ENCODE measurements around the gene ENG. TPM values are rescaled to one million over a fixed set of nuclear protein-coding genes. Genes with fewer than 3 reads are reported as not detected.

The ENG gene
- 2.1 and 5.2 TPM in 2 replicates for total RNA-seq (2014; rRNA removed; shearing (Covaris generic); ENCODE audit: low replicate concordance)

- in situ Hi-C loops (cut with HindIII; ENCODE audit: low pct_unique_long_range_greater_than_20kb, low sequenced_read_pairs): no loop called here
- DNase-seq (ENCODE audit: low read depth): peak; percentile 29
These were observed at the start of gene ENG for GRCh38 chr9:127854184-127854806. Gene ENG (minus strand): TSS chr9:127854658. CDS start chr9:127854355, 303 bp downstream.

GRCh38 chr9:127903557-127904475, 49.4 kb upstream of the ENG start:
- peak; percentile 67 for DNase-seq (ENCODE audit: low read depth)
- in situ Hi-C loops (cut with HindIII; ENCODE audit: low pct_unique_long_range_greater_than_20kb, low sequenced_read_pairs): no loop called here

GRCh38 chr9:127899128-127899943, 44.9 kb upstream of the ENG start, which contains the start of gene ST6GALNAC6:
Gene ST6GALNAC6 (minus strand): TSS chr9:127899603. CDS start chr9:127897981, 1,622 bp downstream.
- in situ Hi-C loops (cut with HindIII; ENCODE audit: low pct_unique_long_range_greater_than_20kb, low sequenced_read_pairs): no loop called here
- peak; percentile 54 for DNase-seq (ENCODE audit: low read depth)

GRCh38 chr9:127898433-127899127, 44.1 kb upstream of the ENG start:
- in situ Hi-C loops (cut with HindIII; ENCODE audit: low pct_unique_long_range_greater_than_20kb, low sequenced_read_pairs): no loop called here
- peak; percentile 53 for DNase-seq (ENCODE audit: low read depth)

GRCh38 chr9:127897193-127897692, 42.8 kb upstream of the ENG start:
- DNase-seq (ENCODE audit: low read depth): peak; percentile 46
- in situ Hi-C loops (cut with HindIII; ENCODE audit: low pct_unique_long_range_greater_than_20kb, low sequenced_read_pairs): no loop called here

- DNase-seq (ENCODE audit: low read depth): no peak
- in situ Hi-C loops (cut with HindIII; ENCODE audit: low pct_unique_long_range_greater_than_20kb, low sequenced_read_pairs): no loop called here
These were observed 42.1 kb upstream of the ENG start for GRCh38 chr9:127896395-127897192.

- in situ Hi-C loops (cut with HindIII; ENCODE audit: low pct_unique_long_range_greater_than_20kb, low sequenced_read_pairs): no loop called here
- DNase-seq (ENCODE audit: low read depth): no peak
These were observed 41.4 kb upstream of the ENG start for GRCh38 chr9:127895811-127896210.

GRCh38 chr9:127893392-127893791, 38.9 kb upstream of the ENG start:
- no peak for DNase-seq (ENCODE audit: low read depth)
- in situ Hi-C loops (cut with HindIII; ENCODE audit: low pct_unique_long_range_greater_than_20kb, low sequenced_read_pairs): no loop called here

- in situ Hi-C loops (cut with HindIII; ENCODE audit: low pct_unique_long_range_greater_than_20kb, low sequenced_read_pairs): no loop called here
These were observed 38.4 kb upstream of the ENG start for GRCh38 chr9:127892831-127893230.

GRCh38 chr9:127890053-127890452, 35.6 kb upstream of the ENG start:
- in situ Hi-C loops (cut with HindIII; ENCODE audit: low pct_unique_long_range_greater_than_20kb, low sequenced_read_pairs): no loop called here
- DNase-seq (ENCODE audit: low read depth): no peak

More at GRCh38 chr9:127892831-127893230, 38.4 kb upstream of the ENG start:
- no peak for DNase-seq (ENCODE audit: low read depth)

- in situ Hi-C loops (cut with HindIII; ENCODE audit: low pct_unique_long_range_greater_than_20kb, low sequenced_read_pairs): no loop called here
- no peak for DNase-seq (ENCODE audit: low read depth)
These were observed 33.3 kb upstream of the ENG start for GRCh38 chr9:127887792-127888191.

GRCh38 chr9:127886401-127886972, 32.0 kb upstream of the ENG start:
- DNase-seq (ENCODE audit: low read depth): no peak
- in situ Hi-C loops (cut with HindIII; ENCODE audit: low pct_unique_long_range_greater_than_20kb, low sequenced_read_pairs): no loop called here

- in situ Hi-C loops (cut with HindIII; ENCODE audit: low pct_unique_long_range_greater_than_20kb, low sequenced_read_pairs): no loop called here
- DNase-seq (ENCODE audit: low read depth): no peak
These were observed 31.2 kb upstream of the ENG start for GRCh38 chr9:127885508-127886281.

GRCh38 chr9:127884976-127885490, 30.6 kb upstream of the ENG start:
- in situ Hi-C loops (cut with HindIII; ENCODE audit: low pct_unique_long_range_greater_than_20kb, low sequenced_read_pairs): no loop called here
- DNase-seq (ENCODE audit: low read depth): no peak

- in situ Hi-C loops (cut with HindIII; ENCODE audit: low pct_unique_long_range_greater_than_20kb, low sequenced_read_pairs): no loop called here
- DNase-seq (ENCODE audit: low read depth): no peak
These were observed 30.0 kb upstream of the ENG start for GRCh38 chr9:127884427-127884911.

- in situ Hi-C loops (cut with HindIII; ENCODE audit: low pct_unique_long_range_greater_than_20kb, low sequenced_read_pairs): no loop called here
- no peak for DNase-seq (ENCODE audit: low read depth)
These were observed 29.5 kb upstream of the ENG start for GRCh38 chr9:127883959-127884358.
